ENCODE results near the gene ENPP1.
"Not testable (repeated sequence)": the region's sequence is repeated elsewhere in the genome, so short reads cannot be mapped to it uniquely, and the experiment has no call there.

- not testable (repeated sequence) for TF ChIP-seq CTCF (IDR thresholded peaks at IDR 0.05; ENCODE audit: insufficient read depth, low read length, poor library complexity, severe bottlenecking); EZH2phosphoT487 (conservative IDR thresholded peaks at IDR 0.05; ENCODE audit: low read length)
These were observed 95.9 kb downstream of the ENPP1 start for GRCh38 chr6:131903734-131904133.
